HL-60/S4 (cell line): ENCODE data around the gene RNF11.

Experiments used
- in situ Hi-C: fragments of 300-500 bp; cut with MboI; formaldehyde crosslinking; loops from 2 replicates; pipeline ENCODE4 v1.14.3; 2022; ENCODE audit warnings: low sequenced_read_pairs

The RNF11 gene

DNA sequence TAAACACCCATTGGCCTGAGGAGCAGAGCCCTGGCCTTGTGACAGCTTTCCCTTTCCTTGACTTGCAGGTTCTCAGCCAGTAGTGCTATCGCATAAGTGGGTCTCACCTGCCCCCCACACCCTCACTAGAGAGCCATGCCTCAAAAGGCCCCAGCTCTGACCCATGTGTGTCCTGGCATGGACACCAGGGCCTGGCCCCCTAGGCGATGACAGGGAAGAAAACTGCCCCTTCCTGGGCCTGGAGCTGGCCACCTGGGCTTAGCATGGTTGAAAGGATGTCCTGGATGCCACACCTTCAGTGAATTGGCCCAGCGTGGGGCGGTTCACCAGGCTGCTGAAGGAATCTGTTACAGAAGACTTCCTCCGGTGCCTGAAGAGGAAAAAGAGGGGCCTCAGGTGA is 75.8 kb downstream of the RNF11 start:
- in situ Hi-C loops = no loop called here

- in situ Hi-C loops = no loop called here
Observed at GRCh38 chr1:51312718-51313117, 76.6 kb downstream of the RNF11 start.

DNA sequence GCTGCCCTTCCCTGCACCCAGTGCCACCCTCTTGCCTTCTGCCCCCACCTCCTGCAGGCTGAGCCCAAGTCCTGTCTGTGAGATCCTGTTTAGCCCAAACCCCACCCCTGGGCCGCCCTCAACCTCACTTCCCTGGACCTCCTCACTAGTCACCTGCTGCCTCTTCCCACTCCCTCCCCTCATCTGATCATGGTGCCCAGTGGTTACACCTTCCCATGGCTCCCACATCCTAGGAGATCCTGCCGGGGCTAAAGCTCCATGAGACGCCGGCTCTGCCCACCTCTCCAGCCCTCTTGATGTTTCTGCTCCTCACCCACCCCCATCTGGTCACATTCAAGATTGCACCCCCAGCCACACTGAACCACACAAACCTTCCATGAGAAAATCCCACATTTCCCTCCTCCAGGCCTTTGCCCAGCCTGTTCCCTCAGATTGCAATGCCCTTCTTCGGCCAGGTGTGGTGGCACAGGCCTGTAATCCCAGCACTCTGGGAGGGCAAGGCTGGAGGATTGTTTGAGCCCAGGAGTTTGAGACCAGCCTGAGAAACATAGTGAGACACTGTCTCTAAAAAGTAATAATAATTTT is 77.3 kb downstream of the RNF11 start:
- in situ Hi-C loops = no loop called here

DNA sequence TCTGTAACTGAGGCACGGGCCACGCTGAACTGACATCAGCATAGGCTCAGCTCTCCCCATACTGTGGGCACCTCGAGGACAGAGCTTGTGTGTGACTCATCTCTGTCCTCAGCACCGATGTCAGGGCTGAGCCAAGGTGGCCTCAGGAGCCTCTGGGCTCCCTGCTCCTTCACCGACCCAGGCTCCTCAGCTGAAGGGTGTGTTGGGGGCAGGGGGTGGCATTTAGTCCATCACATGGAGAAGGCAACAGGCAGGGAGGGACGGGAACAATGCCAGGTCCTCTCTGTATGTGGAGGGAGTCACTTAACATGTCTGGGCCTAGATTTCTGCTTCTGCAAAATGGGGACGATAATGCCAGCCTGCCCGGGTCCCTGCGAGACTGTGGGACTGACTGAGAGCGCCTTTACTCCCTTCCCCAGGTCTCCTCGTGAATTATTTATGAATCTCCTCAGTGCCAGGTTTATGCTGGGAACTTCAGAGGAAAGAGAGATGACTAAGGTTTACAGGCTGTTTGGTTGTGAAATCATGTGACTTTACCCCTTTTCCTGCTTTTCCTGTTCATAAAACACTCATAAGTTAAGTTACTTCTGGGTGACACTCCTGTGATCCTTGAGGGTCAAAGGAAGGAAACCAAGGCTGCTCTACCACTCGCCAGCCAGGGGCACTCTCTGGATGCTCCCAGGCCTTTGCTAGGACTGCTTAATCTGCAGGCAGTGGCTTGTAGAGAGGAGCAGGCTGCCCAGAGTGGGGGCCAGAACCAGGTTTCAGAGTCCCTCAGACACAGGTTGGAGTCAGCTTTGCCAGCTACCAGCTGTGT is 78.1 kb downstream of the RNF11 start:
- in situ Hi-C loops = no loop called here

DNA sequence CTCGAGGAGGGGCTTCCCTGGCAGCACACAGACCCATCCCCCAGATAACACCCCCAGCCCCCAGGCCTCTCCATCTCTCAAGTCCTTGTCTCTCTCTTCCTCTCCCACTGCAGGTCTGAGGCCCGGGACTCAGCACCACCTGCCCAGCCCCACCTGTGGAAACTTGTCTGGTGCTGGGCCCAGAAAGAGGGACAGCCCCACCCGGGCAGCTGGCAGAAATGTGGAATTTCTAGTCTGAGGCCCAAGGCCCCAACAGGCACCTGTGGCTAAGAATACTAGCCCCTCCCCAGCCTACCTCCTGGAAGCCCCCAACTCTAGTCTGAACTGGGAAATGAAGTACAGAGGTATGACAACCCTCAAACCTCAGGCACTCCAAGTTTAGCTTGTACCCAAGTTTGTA is 78.9 kb downstream of the RNF11 start:
- in situ Hi-C loops = no loop called here

- in situ Hi-C loops = no loop called here
Observed at GRCh38 chr1:51316113-51316845, 80.2 kb downstream of the RNF11 start.

GRCh38 chr1:51316846-51317120 is 80.7 kb downstream of the RNF11 start:
- in situ Hi-C loops = no loop called here

DNA sequence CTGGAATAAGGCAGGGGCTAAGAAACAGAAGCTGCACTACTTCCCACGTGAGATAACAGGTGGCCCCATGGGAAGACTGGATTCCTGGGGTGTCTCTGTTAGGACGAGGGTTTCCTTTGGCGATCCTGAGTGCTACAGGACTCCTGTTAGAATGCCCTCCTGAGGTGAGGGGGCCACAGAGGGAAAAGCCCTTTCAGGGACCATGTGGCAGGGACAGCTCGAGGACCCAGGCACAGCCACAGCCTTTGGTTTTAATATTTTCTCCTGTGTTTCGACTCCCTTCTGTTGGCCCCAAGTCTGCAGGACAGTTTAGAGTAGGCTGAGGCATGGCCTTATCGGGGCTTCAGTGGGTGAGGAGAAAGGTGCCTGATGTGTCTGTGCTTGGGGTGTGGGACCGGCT is 81.7 kb downstream of the RNF11 start:
- in situ Hi-C loops = no loop called here

DNA sequence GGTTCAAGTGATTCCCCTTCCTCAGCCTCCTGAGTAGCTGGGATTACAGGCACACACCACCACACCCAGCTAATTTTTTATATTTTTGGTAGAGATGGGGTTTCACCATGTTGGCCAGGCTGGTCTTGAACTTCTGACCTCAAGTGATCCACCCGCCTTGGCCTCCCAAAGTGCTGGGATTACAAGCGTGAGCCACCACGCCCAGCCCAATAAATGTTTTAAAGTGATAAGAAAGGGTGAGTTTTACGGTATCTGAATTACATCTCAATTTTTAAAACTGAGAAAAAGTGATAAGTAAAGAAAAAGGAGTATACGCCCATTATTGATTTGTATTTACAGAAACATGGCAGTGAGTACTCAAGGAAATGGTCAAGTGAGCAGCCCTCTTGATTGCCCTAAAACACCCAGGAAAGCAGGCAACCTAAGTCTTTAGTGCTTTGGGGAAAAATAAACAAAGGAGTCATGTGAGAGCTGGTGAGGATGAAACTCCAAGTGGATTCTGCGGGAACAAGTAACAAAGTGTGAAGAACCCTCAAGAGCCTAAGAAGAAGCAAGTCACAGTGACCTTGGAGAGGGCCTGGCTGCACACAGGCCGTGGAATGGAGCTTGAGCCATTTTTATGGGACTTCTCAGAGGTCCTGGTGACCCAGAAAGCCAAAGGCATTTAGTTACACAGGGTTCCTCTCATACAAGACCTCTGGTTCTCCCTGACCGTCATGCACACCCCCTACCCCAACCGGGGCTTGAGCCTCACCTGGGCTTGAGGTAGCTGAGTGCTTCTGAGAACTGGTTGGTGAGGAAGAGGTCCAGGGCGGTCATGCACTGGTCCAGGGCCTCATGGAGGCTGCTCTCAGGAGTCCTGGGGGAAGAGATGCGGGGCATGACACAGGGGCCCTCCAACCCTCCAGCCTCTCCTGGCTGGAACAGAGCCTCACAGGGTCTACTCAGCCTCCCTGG is 85.2 kb downstream of the RNF11 start:
- in situ Hi-C loops = loop anchor here (10.0 kb wide), 1 partner anchor 56 kb away; no protein-coding TSS in a partner anchor

- in situ Hi-C loops = loop anchor here (10.0 kb wide), 1 partner anchor 57 kb away; no protein-coding TSS in a partner anchor
Observed at GRCh38 chr1:51321924-51322280, 85.8 kb downstream of the RNF11 start.

DNA sequence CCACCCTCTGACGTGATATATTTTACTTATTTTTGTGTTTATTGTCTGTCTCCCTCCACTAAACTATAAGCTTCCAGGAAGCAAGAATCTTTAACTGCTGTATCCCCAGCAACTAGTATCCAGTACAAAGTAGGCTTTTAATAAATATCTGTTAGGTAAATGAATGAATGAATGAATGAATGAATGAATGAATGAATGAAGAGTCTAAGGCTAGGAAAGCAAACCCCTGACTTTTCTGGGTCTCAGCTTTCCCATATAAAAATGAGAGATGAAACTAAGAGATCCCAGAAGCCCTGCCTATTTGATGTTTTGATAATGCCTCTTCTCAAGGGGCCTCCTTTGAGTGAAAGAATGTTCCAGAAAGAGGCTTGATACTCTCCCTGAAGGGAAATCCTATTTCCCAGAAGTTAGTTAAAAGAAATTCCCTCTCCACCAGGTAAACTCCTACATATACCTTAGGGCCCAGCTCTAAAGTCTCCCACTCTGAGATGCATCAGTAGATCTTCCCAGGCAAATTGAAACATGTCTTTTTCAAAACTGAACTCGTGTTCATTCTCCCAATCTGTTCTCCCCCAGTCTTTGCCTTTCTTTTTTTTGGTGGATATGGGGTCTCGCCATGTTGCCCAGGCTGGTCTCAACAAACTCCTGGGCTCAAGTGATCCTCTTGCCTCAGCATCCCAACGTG is 86.5 kb downstream of the RNF11 start:
- in situ Hi-C loops = loop anchor here (10.0 kb wide), 1 partner anchor 58 kb away; no protein-coding TSS in a partner anchor
